Uterus (tissue), 4 donors: ENCODE data around the gene EFCAB12. TPM values are rescaled to one million over a fixed set of nuclear protein-coding genes. Genes with fewer than 3 reads are reported as not detected.

Experiments used
- DNase-seq, 2 donors: peaks; one replicate each; pipeline ENCODE4 v3.0.0-alpha.2; 2019 to 2020
- H3K27ac ChIP-seq, 2 donors: fragments of 200-600 bp; sonication (generic); 1 replicate in 1 of 2; 2 replicates in 1 of 2; pipeline ENCODE4 v1.5.1; 2016 to 2018
- H3K27me3 ChIP-seq, 2 donors: fragments of 200-600 bp; sonication (generic); one replicate each; pipeline ENCODE4 v1.5.1; 2018 to 2019; ENCODE audit warnings: control low read depth in 1 of 2
- H3K36me3 ChIP-seq, 2 donors: fragments of 200-600 bp; sonication (generic); one replicate each; pipeline ENCODE4 v1.5.1; 2019; ENCODE audit warnings: control low read depth in 1 of 2
- H3K4me1 ChIP-seq, 2 donors: fragments of 200-600 bp; sonication (generic); one replicate each; pipeline ENCODE4 v1.5.1; 2018 to 2019; ENCODE audit warnings: control low read depth in 1 of 2
- H3K4me3 ChIP-seq, 2 donors: fragments of 200-600 bp; sonication (generic); 1 replicate in 1 of 2; 2 replicates in 1 of 2; pipeline ENCODE4 v1.5.1; 2018 to 2019; ENCODE audit warnings: mild to moderate bottlenecking in 1 of 2
- H3K9me3 ChIP-seq, 2 donors: fragments of 200-600 bp; sonication (generic); one replicate each; pipeline ENCODE4 v1.5.1; 2019; ENCODE audit warnings: control low read depth in 1 of 2
- CTCF ChIP-seq, 4 experiments: fragments of 200-600 bp in 2 of 4; fragments of 450-650 bp in 2 of 4; sonication (generic) in 2 of 4; IDR thresholded peaks; one replicate each; pipeline ENCODE4 v1.5.1; 2016 to 2019; ENCODE audit warnings: antibody characterized with exemption in 4 of 4, mild to moderate bottlenecking in 2 of 4, moderate library complexity in 1 of 4
- POLR2A ChIP-seq, 2 donors: fragments of 450-650 bp; IDR thresholded peaks; one replicate each; pipeline ENCODE4 v1.6.1; 2016; ENCODE audit warnings: antibody characterized with exemption in 2 of 2, mild to moderate bottlenecking in 1 of 2, moderate library complexity in 1 of 2
- intact Hi-C: fragments of 100-400 bp; cut with DNase I; formaldehyde crosslinking; loops from one replicate; pipeline ENCODE4 v1.15.1; 2023; ENCODE audit warnings: low total_unique reads
- total RNA-seq, 4 donors: library from RNA; depleted of rRNA in 3 of 4; stranded (reverse); fragments of >200 nt in 3 of 4; gene quantifications; one replicate each; pipeline versions ENCODE4 v1.1.0 to v1.2.4, GENCODE V29; 2014 to 2023
- donor health status: DM: yes; HTN: yes; CAD: no.

Gene EFCAB12
- total RNA-seq, 4 donors from 2014 or later: under 0.01 to 0.76 (median 0.41) TPM; not detected in 1

GRCh38 chr3:129453732-129454131, 25.3 kb upstream of the EFCAB12 start:
- intact Hi-C loops: no loop called here
- no peaks in the 10 kb centered on the region for H3K36me3 ChIP-seq
- H3K4me3 ChIP-seq: no peak overlapping the region
- H3K4me1 ChIP-seq: no peaks in the 10 kb centered on the region
- TF ChIP-seq CTCF (IDR thresholded peaks at IDR 0.05) (no peak), POLR2A (IDR thresholded peaks at IDR 0.05) (no peak)
- no peak for DNase-seq
- no peak overlapping the region for H3K27ac ChIP-seq
- H3K27me3 ChIP-seq: no peaks in the 10 kb centered on the region
- no peaks in the 10 kb centered on the region for H3K9me3 ChIP-seq

- H3K27me3 ChIP-seq: no peaks in the 10 kb centered on the region
- H3K36me3 ChIP-seq: no peaks in the 10 kb centered on the region
- TF ChIP-seq POLR2A (IDR thresholded peaks at IDR 0.05): no peak
- no peak for TF ChIP-seq CTCF (IDR thresholded peaks at IDR 0.05)
- H3K27ac ChIP-seq: no peak overlapping the region
- intact Hi-C loops: no loop called here
- H3K4me1 ChIP-seq: no peaks in the 10 kb centered on the region
- no peaks in the 10 kb centered on the region for H3K9me3 ChIP-seq
- DNase-seq: no peak
- no peak overlapping the region for H3K4me3 ChIP-seq
Measured at GRCh38 chr3:129449279-129450115, 21.1 kb upstream of the EFCAB12 start.

- DNase-seq: no peak
- no peak overlapping the region for H3K27ac ChIP-seq
- no peaks in the 10 kb centered on the region for H3K36me3 ChIP-seq
- H3K4me1 ChIP-seq: no peaks in the 10 kb centered on the region
- intact Hi-C loops: no loop called here
- no peaks in the 10 kb centered on the region for H3K9me3 ChIP-seq
- no peak overlapping the region for H3K4me3 ChIP-seq
- H3K27me3 ChIP-seq: no peaks in the 10 kb centered on the region
- TF ChIP-seq CTCF (IDR thresholded peaks at IDR 0.05): no peak
- TF ChIP-seq POLR2A (IDR thresholded peaks at IDR 0.05): no peak
Measured at GRCh38 chr3:129448186-129448895, 19.9 kb upstream of the EFCAB12 start.

- Histone ChIP-seq H3K4me1 (peaks cover 2% of the 10 kb centered on the region in 2 donors), H3K27ac (no peak overlapping the region), H3K36me3 (no peaks in the 10 kb centered on the region), H3K4me3 (no peak overlapping the region), H3K27me3 (no peaks in the 10 kb centered on the region), H3K9me3 (no peaks in the 10 kb centered on the region)
- no peak for DNase-seq
- TF ChIP-seq POLR2A (IDR thresholded peaks at IDR 0.05) (no peak), CTCF (IDR thresholded peaks at IDR 0.05) (no peak)
- intact Hi-C loops: no loop called here
Measured at GRCh38 chr3:129446926-129447325, 18.5 kb upstream of the EFCAB12 start.

- H3K9me3 ChIP-seq: no peaks in the 10 kb centered on the region
- no peaks in the 10 kb centered on the region for H3K27me3 ChIP-seq
- intact Hi-C loops: no loop called here
- no peak for DNase-seq
- no peak overlapping the region for H3K4me3 ChIP-seq
- H3K4me1 ChIP-seq: peaks cover 12% of the 10 kb centered on the region in 2 donors
- no peaks in the 10 kb centered on the region for H3K36me3 ChIP-seq
- TF ChIP-seq CTCF (IDR thresholded peaks at IDR 0.05) (no peak), POLR2A (IDR thresholded peaks at IDR 0.05) (no peak)
- no peak overlapping the region for H3K27ac ChIP-seq
Measured at GRCh38 chr3:129445471-129445870, 17.0 kb upstream of the EFCAB12 start.
